Fibroblast of skin of left biceps (primary cell): ENCODE measurements around the gene DMXL2.
A peak's percentile ranks its signal among the peaks of the same experiment; 100 is the strongest.
"Not testable (repeated sequence)": the region's sequence is repeated elsewhere in the genome, so short reads cannot be mapped to it uniquely, and the experiment has no call there.

Source experiments
- DNase-seq, 2 experiments: peaks; one replicate each; pipeline ENCODE4 v3.0.0-alpha.2; 2013; ENCODE audit warnings: low read depth in 2 of 2

The DMXL2 gene

DNA sequence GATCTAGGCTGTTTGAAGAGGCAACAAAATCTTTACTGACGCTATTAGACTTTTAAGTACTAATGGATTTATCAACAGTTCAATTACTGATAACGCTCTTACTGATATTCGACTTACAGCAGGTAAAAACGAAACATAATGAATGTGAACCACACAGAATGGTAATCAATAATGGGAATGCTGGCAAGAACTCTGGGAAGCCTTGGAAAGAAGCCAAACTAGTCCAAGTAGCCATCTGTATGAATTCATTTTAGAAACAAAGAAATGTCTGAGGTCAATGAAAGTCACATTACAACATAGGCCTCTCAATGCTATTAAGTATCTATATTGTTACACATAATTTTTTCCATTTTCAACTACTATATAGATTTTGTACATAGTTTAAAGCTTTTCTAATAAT, 130.0 kb downstream of the DMXL2 start:
- DNase-seq: no peak

DNA sequence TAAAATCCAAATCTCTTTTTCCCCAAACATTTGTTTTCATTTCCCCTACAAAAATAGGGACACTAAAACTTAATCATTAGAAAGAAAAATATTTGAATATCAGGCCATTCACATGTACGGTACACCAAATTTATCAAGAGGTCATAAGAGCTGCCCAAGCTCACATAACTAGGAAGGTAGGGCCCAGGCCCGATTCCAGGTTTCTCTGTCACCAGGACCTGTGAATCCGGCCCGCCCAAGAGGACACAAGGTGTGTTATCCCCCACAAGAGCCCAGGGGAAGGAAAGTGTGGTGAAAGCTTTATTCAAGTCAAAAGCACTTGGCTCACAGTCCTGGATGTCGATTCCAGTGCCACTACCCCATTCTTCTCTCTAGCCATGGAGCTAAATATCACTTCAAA, 130.6 kb downstream of the DMXL2 start:
- no peak for DNase-seq

DNA sequence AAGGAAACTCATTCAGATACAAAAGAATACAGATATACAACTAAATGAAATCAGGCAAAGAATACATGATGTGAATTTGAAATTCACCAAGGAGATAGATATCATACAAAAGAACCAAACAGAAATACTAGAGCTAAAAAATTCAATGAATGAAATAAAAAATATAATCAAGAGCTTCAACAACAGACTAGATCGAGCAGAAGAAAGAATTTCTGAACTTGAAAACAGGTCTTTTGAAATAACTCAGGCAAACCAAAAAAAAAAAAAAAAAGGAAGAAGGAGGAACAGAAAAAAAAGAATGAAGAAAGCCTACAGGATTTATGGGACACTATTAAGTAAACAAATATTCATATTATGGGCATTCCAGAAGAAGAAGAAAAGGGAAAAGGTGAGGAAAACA, 137.8 kb downstream of the DMXL2 start:
- no peak for DNase-seq

DNA sequence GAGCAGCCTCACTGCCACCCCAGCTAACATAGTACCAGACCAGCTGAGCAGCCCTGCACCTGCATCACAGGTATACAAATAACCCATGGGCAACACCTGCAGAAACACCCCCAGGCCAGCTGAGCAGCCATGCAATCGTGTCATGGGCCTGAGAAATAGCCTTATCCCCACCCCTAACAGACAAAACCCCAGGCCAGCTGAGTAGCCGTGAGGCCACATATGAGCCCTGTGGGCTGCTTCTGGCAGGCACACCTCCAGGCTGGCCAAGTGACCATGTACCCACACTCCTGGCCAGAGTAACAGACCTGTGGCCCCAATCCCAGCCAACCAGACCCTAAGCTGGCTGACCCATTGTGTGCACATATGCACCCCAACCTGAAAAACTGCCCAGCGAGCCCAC, 138.6 kb downstream of the DMXL2 start:
- no peak for DNase-seq

DNA sequence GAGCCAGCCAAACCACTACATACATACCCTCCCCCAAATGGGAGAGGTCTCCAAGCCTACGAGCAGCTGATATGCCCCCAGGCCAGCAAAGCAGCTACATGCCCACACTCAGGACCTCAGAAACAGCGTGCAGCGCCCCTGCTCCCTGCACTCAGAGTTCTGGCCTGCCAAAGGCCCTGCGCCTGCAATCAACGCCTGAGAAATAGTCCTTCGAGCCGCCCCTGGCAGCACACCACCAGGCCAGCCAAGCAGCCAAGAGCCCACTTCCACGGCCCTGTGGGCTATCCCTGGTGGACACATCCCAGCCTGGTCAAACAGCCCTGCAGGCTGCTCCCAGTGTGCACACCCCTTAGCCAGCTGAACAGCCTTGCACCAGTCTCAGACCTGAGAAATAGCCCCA, 139.1 kb downstream of the DMXL2 start:
- no peak for DNase-seq

DNA sequence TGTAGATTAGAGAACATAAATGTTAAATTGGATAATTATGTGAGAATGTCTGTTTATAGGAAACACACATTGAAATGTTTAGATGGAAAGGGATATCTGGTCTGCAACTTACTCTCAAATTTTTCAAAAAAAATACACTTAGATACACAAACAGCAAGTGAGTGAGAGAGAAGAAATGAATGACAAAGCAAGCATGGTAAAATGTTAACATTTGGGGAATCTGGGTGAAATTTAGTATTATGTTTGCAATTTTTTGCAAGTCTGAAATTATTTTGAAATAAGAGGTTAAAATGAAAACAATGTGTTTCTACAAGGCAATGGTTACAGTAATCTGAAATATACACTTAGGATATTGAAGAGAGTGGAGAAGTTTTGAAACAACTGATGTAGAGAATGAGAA, 146.8 kb downstream of the DMXL2 start:
- DNase-seq: no peak

DNA sequence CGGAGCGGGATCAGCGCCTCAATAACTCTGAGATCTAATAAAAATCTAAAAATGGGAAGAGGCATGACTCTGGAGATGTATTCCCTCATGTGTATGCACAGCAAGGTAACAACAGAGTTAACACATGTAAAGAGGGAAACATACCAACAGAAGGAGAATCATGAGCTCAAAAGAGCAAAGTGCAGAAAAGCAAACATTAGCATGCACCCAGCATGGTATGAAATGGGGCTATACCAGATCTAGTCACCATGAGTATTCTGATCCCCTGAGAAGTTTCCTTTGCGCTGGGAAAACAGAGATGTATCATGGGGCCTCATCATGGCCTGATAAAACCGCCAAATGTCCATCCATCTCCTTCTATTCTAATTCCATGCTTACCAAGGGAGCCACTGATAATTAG, 152.1 kb downstream of the DMXL2 start:
- no peak for DNase-seq

DNA sequence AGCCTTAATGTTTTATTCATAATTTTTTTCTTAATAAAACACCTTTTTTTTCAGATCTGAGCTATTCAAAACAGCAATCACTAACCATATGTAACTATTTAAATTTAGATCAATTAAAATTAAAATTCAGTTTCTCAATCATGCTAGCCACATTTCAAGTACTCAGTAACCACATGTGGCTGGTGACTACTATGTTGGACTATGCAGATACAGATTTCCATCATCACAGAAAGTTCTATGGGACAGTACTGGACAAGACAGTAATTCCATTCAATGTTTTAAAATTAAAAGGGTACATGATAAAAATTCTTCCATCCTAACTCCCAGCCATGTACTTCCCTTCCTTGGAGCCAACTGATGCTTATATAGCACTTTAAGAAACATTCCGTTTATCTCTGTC, 161.8 kb downstream of the DMXL2 start:
- peak; percentile 9 to 10 for DNase-seq

DNA sequence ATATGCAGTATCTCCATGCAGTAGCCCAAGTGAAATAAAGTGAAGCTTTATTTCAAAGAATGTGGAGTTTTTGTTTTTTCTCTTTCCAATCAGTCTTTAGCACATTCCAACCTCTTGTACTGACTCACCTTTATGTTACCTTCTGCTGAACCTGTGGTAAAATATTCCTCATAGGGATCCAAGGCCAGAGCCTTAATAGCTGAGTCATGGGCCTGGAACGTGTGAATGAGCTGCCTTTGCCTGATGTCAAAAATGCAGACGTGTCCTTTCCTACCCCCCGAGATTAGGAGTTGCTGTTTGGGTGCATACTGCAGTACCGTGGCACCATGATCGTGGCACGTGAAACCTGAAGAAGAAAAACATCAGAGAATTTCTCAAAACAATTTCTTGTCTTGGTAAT, 172.6 kb downstream of the DMXL2 start:
- no peak for DNase-seq

DNA sequence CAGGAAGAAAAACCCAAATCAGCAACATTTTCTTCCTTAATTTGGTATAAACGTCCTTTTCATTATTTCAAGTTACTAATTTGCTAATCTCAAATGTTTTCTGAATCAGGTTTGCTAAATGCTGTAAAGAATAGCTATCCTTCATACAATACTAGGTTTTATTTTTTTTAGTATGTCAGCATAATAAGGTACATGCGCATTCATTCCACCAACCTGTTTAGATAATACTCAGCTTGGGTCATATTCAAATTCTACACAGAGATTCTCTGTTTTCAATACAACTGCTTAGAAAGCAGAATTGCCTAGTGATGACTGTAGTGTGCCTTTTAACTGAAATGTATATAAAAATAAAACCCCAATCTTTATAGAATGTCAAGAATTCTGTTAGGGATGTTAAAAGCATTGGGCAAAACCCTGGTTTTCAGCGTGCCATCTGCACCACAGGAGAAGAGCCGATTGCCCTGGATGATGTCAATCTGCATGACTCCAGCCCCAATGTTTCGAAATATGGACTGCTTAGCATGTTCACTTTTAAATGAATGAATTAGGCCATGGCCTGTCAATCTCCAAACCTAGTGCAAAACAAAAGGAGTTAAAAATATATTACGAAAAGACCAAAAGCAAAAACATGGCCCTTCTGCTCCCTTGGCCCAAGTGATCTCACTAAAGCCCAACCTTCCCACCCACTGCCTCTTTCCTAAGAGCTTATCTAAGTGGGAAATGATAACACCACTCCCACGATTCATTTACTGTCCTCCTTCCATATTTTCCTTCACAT, 173.8 kb downstream of the DMXL2 start:
- DNase-seq: no peak

DNA sequence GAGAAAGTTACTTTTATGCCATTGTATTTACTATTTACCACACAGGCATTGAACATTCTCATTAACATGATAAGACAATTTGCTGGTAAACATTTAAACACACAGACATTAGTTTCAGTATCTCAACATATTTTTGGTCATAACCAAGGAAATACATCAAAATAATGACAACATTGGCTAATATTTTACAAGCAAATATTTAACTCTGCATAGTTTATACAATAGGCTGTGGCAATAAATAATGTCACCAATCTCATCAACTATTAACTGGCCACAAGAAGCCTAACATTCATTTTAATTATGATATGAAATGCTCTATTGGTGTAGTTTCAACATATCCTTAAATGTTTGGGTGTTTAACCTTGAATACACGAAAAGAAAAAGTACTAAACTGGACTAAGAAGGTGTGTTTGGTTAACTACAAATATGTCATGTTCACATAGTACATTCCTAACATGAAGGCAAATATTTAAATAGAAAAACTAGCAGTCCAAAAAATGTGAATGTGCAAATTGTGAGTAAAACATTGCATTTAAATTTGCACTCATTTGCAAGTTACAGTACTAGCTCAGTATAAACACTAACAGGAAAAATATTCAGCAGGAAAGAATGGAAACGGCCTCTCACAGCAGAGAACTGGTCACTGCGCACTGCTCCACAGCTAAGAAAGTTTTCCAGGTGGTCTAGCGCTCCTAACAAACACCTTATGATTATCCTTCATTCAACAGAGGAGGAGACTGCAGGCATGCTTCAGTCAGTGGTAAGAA, 174.5 kb downstream of the DMXL2 start:
- DNase-seq: no peak

DNA sequence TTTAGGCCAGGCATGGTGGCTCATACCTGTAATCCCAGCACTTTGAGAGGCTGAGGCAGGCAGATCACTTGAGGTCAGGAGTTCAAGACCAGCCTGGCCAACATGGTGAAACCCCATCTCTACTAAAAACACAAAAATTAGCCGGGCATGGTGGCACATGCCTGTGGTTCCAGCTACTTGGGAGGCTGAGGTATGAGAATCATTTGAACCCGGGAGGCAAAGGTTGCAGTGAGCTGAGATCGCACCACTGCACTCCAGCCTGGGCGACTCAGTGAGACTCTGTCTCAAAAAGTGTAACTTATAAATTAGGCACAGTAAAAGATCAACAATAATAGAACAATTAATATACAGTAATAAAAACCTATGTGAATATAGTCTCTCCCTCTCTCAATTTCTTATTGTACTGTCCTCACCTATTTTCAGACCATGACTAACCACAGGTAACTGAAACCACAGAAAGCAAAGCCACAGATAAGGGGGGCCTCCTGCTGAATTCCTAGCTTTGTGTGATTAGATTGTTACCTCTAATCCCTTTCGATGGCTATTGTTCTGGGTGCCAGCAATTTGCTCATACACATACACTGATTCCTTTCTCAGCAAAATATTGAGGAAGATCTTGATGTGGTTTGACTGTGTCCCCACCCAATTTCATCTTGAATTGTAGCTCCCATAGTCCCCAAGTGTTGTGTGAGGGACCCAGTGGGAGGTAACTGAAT, 176.4 kb downstream of the DMXL2 start:
- DNase-seq: not testable (repeated sequence)

DNA sequence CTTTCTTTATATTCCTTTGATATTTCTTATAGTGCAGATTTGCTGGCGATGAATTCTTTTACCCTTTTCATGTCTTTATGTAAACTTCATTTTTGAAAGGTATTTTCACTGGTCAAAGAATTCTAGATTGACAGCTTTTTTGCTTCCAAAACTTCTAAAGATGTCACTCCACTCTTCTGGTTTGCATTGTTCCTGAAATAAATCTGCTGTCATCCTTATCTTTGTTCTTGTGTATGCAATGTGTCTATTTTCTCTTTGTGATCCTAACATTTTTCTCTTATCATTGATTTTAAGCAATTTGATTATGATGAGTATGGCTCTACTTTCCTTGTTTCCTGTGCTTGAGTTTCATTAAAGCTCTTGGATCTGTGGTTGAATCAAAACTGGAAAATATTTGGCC, 177.8 kb downstream of the DMXL2 start:
- no peak for DNase-seq

DNA sequence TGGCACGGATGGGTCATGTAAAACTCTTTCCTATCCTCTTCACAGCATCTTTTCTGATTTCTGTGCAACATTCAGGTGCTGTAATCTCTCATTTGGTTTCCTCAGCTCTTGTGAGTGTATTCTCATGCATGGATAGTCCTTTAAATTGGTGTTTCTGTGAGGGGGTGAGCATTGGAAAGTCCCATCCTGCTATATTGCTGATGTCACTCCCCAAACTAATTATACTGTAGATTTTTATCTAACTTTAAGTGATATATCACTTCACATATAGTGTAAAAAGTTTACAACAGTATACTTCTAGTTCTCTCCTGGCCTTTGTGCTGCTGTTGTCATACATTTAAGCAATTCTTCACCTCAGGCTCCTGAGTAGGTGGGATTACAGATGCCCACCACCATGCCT, 178.5 kb downstream of the DMXL2 start:
- no peak for DNase-seq

DNA sequence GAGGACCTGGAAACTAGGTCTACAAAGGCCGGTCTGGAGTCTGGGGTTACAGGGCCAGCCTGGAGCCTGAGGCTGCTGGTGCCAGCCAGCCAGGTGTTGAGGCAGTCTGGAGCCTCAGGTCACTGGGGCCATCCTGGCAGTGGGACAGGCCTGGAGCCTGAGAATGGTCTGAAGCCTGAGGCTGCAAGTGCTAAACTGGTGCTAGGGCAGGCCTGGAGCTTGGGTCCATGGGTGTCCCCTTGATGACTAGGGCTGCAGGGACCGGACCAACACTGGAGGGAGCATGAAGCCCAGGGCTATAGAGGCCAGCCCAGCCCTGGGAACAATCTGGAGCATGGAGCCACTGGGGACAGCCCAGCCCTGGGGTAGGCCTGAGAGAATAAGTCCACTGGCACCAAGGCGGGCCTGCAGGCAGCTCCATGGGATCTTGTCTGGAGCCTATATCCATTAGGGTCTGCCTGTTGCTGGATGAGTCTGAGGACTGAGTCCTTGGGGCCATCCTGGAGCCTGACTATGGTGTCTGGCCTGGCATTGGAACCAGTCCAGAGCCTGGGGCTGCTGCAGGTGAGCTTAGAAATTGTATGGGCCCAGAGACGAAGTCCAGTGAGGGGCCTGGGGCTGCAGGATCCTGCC, 179.2 kb downstream of the DMXL2 start:
- DNase-seq: no peak

DNA sequence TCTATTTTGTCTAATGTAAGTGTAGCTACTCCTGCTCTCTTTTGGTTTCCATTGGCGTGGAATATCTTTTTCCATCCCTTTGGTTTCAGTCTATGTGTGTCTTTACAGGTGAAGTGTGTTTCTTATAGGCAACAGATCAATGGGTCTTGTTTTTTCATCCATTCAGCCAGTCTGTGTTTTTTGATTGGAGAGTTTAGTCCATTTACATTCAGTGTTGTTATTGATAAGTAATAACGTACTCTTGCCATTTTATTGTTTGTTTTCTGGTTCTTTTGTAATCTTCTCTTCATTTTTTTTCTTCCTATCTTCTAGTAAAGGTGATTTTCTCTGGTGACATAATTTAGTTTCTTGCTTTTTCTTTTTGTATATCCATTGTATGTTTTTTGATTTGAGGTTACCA, 184.0 kb downstream of the DMXL2 start:
- DNase-seq: no peak

DNA sequence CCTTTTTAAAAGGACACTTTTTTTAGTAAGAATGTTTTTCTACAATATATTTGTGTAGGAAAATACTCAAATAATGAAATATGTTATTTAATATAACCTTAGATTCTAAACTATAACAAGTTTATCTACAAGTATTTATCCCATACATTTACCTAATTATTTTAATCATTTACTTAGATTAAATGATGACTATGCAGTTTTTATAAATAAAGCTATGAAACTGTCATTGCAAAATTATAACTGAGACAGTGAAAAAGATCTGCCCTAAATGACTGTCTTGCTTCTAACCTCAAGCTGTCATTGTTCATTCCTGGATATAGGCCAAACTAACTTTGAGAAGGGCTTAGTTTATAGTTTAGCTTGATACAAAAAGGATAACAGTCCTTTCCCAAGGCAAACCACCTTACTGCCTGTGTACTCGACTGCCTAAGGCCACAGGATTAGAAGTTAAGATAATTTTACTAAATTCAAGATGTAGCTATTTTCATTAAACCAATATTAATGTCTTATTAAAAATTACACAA, 197.0 kb downstream of the DMXL2 start:
- DNase-seq: no peak

DNA sequence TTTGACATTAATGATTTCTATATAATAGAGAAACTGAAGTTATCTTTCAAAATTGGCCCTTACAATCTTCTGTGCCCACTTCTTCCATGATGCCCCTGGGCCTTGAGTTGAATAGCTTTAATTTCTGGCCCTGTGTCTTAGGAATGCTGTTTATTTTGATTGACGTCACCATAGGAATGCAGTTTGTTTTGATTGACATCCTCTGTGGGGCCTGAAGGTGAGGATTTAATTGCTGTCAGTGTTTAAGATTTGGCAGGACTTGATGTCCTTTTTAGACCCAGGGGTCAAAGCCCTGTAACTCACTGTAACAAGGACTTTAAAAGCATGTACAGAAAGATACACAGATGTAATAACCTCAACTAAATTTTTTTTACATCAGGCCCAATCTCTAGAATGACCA, 197.8 kb downstream of the DMXL2 start:
- DNase-seq: no peak

DNA sequence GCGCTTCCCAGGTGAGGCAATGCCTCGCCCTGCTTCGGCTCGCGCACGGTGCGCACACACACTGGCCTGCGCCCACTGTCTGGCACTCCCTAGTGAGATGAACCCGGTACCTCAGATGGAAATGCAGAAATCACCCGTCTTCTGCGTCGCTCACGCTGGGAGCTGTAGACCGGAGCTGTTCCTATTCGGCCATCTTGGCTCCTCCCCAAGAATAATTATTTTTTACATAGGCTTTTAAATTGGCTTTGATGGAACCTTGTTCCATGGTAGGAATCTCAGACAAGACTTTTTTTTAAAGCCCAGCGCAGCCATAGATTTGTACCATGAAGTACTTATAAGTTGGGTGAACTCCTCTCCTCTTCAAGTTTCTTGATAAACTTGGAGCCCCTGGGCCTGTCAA, 199.5 kb downstream of the DMXL2 start:
- DNase-seq: not testable (repeated sequence)

DNA sequence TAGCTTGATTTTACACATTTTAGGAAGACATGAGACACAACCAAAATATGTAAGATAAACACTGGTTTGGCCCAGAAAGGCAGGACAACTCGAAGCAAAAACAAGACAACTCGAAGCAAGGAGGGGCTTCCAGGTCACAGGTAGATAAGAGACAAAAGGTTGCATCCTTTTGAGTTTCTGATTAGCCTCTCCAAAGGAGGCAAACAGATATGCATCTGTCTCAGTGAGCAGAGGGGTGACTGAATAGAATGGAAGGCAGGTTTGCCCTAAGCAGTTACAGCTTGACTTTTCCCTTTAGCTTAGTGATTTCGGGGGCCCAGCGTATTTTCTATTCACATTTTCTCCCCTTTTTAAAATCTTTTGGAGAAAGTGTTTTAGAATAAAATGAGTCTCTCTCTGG, 206.4 kb downstream of the DMXL2 start:
- no peak for DNase-seq

DNA sequence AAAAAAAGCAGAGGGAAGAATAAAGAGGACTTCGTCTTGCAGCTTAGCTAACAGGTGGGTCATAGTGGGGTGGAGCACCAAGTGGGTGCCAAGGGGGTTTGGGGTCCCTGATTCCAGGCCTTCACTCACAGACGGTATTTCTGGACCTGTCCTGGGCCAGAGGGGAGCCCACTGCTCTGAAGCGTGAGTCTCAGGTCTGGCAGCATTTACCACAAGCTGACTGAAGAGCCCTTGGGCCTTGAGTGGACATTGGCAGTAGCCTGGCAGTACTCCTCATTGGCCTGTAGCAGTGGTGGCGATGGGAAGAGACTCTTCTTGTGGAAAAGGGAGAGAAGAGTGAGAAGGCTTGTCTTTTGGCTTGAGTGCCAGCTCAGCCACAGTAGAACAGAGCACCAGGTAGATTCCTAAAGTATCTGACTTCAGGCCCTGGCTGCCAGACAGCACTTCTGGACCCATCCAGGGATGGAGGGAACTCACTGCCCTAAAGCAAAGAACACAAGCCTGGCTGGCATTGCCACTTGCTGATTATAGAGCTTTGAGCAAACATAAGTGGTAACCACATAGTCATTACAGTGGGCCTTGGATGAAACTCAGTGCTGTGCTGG, 208.2 kb downstream of the DMXL2 start:
- DNase-seq: no peak
